Mesodermal cell (in vitro differentiated cells): ENCODE measurements around the gene POSTN.
"Not testable (repeated sequence)": the region's sequence is repeated elsewhere in the genome, so short reads cannot be mapped to it uniquely, and the experiment has no call there.

Experiments used
- H3K27ac ChIP-seq: 2 replicates; pipeline ENCODE4 v1.7.0; 2013; ENCODE audit warnings: mild to moderate bottlenecking, low read depth, low read length, moderate library complexity; ENCODE audit not compliant: severe bottlenecking
- H3K36me3 ChIP-seq: 2 replicates; pipeline ENCODE4 v1.7.1; 2013; ENCODE audit warnings: mild to moderate bottlenecking, low read length, moderate library complexity; ENCODE audit not compliant: control insufficient read depth, insufficient read depth
- H3K4me1 ChIP-seq: one replicate; pipeline ENCODE4 v1.7.1; 2013; ENCODE audit warnings: mild to moderate bottlenecking, low read length; ENCODE audit not compliant: insufficient read depth, control insufficient read depth, poor library complexity, severe bottlenecking
- H3K4me3 ChIP-seq: 2 replicates; pipeline ENCODE4 v1.7.0; 2013; ENCODE audit warnings: low read length, control low read depth, mild to moderate bottlenecking; ENCODE audit not compliant: insufficient read depth, poor library complexity, severe bottlenecking; ENCODE audit errors: extremely low read depth
- H3K9me3 ChIP-seq: 2 replicates; pipeline ENCODE4 v1.7.1; 2013; ENCODE audit warnings: mild to moderate bottlenecking, low read length, moderate library complexity; ENCODE audit not compliant: control insufficient read depth
- WGBS, 2 experiments: methylation state at CpG; one replicate each; pipeline ENCODE4 v1.1.5; 2013; ENCODE audit warnings: missing lambda C conversion rate in 2 of 2; ENCODE audit not compliant: insufficient coverage in 2 of 2; 5-methylcytosine and 5-hydroxymethylcytosine counted together

Gene POSTN

GRCh38 chr13:37596805-37597204, 1.8 kb downstream of the POSTN start:
- 88% methylated on average over 1 of the region's 3 CpGs; no CpG with 5 or more reads in 1 of the 2 experiments for WGBS, 2 experiments
- H3K4me1 ChIP-seq = peaks cover 8% of the 10 kb centered on the region
- H3K4me3 ChIP-seq = no peak overlapping the region
- no peak overlapping the region for H3K27ac ChIP-seq
- no peaks in the 10 kb centered on the region for H3K9me3 ChIP-seq
- no peaks in the 10 kb centered on the region for H3K36me3 ChIP-seq

DNA sequence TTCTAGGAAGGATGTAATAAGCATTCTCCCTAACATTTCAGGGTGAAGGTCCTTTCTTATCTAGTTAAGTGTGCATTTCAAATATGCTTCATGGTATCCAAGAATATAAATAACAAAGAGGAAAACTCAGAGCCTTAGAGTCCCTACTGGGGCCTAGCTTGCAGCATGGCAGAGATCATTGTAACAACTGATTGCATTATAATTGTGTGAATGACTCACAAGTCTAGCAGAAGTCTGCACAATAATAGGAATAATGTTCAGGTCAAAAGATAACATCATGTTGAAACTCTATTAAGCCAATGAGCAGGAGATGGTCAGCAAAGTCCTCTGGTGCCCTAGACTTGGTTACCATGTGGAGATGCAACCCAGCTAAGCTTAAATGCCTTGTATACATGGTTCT, 3.4 kb downstream of the POSTN start:
- no peaks in the 10 kb centered on the region for H3K9me3 ChIP-seq
- no peak overlapping the region for H3K27ac ChIP-seq
- H3K36me3 ChIP-seq = no peaks in the 10 kb centered on the region
- H3K4me1 ChIP-seq = peaks cover 3% of the 10 kb centered on the region
- no peak overlapping the region for H3K4me3 ChIP-seq

- H3K27ac ChIP-seq = no peak overlapping the region
- H3K9me3 ChIP-seq = no peaks in the 10 kb centered on the region
- no peak overlapping the region for H3K4me3 ChIP-seq
- peaks cover under 1% of the 10 kb centered on the region for H3K4me1 ChIP-seq
- WGBS, 2 experiments = 29 to 60% methylated on average over 1 of the region's 2 CpGs
- no peaks in the 10 kb centered on the region for H3K36me3 ChIP-seq
Observed at GRCh38 chr13:37594550-37594949, 4.0 kb downstream of the POSTN start.

DNA sequence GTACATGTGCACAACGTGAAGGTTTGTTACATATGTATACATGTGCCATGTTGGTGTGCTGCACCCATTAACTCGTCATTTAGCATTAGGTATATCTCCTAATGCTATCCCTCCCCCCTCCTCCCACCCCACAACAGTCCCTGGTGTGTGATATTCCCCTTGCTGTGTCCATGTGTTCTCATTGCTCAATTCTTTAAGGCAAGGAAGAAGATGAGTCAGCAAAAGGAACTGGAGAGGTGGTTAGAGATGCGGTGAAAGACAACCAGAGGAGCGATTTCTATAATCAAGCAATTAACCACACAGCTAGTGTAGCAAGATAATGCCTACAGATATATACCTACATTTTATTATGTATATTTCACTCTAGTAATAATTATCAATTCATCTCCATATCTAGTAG, 9.2 kb downstream of the POSTN start:
- H3K36me3 ChIP-seq, H3K4me3 ChIP-seq: not testable (repeated sequence)
- no CpG with 5 or more reads among the region's 4 CpGs for WGBS, 2 experiments

DNA sequence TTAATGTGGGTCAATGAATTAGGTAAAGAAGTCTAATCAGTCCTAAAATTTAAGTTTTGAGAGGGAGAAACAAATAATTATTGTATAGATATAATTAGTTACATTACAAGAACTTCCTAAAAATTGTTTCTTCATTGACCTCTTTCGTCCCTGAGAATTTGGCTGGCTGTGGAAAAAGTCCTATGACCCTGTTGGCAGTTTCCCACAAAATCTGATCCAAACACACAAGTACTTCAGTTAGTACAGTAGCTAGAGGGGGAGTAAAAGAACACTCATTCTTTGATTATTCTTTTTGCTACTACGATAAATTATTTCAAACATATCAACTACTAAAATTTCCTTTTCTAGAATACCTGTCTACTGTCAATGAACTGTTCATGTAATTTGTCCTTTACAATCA, 11.3 kb downstream of the POSTN start:
- H3K4me1 ChIP-seq = no peaks in the 10 kb centered on the region
- no peaks in the 10 kb centered on the region for H3K36me3 ChIP-seq
- no peak overlapping the region for H3K4me3 ChIP-seq
- no peak overlapping the region for H3K27ac ChIP-seq
- WGBS, 2 experiments = no CpG with 5 or more reads among the region's 2 CpGs
- H3K9me3 ChIP-seq = no peaks in the 10 kb centered on the region

More for the DNA sequence above, 9.2 kb downstream of the POSTN start:
- not testable (repeated sequence) for H3K4me1 ChIP-seq, H3K9me3 ChIP-seq, H3K27ac ChIP-seq

DNA sequence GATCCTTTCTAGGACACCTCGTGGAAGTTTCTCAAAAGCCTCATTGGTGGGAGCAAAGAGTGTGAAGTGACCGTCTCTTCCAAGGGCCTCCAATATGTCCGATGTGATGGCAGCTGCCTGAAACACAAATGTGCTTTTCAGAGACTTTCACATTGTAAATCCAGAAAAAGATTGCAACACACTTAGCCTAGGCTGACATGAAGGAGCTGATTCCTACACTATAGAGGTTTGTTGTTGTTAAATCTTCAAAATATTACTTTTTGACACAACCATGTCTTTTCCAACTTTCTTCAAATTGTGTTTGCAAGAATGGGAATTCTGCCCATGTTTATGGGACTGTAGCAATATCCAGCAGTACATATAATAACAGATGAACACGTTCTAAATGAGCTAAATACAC, 12.4 kb downstream of the POSTN start:
- H3K36me3 ChIP-seq = no peaks in the 10 kb centered on the region
- H3K27ac ChIP-seq = no peak overlapping the region
- no peaks in the 10 kb centered on the region for H3K4me1 ChIP-seq
- WGBS, 2 experiments = 90 to 97% methylated on average over 2 to 3 of the region's 4 CpGs
- H3K4me3 ChIP-seq = no peak overlapping the region
- H3K9me3 ChIP-seq = no peaks in the 10 kb centered on the region

DNA sequence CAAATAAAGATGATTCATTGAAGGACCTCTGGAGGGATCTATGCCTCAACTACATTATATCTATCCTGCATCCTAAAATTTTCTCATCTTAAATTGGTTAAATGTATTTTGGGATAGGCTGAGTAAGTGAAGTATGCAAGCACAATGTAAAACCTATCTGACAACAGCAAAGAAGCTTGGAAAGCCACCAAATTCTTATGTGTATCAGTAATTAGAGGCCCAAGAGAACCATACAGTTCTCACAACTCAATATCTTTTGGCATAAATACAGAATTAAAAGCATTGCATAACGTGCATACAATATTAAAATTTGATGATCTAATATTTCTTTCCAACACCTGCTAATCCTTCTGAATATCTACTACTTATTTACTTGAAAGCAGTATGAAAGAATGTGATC, 13.0 kb downstream of the POSTN start:
- no peak overlapping the region for H3K4me3 ChIP-seq
- no peaks in the 10 kb centered on the region for H3K36me3 ChIP-seq
- no peaks in the 10 kb centered on the region for H3K9me3 ChIP-seq
- H3K27ac ChIP-seq = no peak overlapping the region
- H3K4me1 ChIP-seq = no peaks in the 10 kb centered on the region
- WGBS, 2 experiments = no CpG with 5 or more reads among the region's 1 CpG

DNA sequence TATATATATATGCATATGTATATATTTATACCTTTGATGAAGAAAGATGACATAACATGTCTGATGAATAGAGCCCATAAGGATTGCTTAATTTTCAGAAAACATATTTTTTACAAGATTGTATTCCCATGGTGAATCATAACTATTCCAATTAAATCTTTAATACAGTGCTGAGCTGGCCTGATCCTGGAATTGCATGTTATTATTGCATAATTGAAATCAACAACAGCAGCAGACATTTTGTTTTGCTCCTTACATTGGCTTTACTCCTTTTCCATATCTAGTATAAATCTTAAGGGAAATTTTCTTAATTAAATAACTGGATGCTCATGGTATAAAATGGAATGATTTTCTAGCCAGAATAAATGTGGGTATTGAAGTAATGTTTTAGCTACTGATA, 22.0 kb downstream of the POSTN start:
- Histone ChIP-seq H3K36me3 (no peaks in the 10 kb centered on the region), H3K9me3 (no peaks in the 10 kb centered on the region), H3K4me1 (no peaks in the 10 kb centered on the region), H3K4me3 (no peak overlapping the region), H3K27ac (no peak overlapping the region)

DNA sequence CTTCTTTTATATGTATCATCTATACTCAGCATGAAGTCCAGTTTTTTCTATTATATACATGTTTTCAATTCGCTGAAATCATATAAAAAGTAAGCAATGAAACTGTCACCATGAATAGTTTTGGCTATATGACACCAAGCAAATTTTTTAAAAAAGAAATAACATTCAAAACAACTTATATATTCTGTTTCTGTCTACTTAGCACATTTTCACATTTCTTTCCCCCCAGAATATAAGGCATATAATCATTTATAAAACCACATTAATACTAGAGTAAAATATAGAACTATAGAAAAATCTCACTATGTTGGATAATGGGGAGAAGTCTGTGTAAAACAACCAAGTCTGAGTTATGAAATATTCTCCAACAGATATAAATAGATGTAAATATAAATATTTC, 33.1 kb downstream of the POSTN start:
- Histone ChIP-seq H3K36me3 (no peaks in the 10 kb centered on the region), H3K4me3 (no peak overlapping the region), H3K9me3 (no peaks in the 10 kb centered on the region), H3K27ac (no peak overlapping the region), H3K4me1 (no peaks in the 10 kb centered on the region)
- no CpG with 5 or more reads among the region's 1 CpG for WGBS, 2 experiments

GRCh38 chr13:37561031-37561430, 37.5 kb downstream of the POSTN start:
- Histone ChIP-seq H3K27ac (no peak overlapping the region), H3K9me3 (peaks cover 7% of the 10 kb centered on the region), H3K4me1 (no peaks in the 10 kb centered on the region), H3K4me3 (no peak overlapping the region), H3K36me3 (no peaks in the 10 kb centered on the region)
- 100% methylated on average over 1 of the region's 2 CpGs for WGBS, 2 experiments

DNA sequence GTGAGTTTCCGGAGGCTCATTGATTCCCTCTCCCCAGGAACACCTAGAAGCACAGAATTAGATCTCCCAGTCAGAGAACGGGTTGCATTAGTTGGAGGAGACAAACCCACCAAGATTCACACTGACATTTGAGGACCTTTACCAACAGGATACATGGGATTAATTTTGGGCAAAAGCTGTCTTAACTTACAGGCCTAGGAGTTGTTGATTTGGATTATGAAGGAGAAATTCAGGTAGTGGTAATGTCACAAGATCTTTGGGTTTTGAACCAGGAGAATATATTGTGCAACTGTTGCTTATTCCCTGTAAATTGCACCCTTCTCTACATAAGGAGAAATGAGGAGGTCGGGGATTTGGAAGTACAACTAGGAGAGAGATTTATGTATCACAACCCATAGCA, 38.0 kb downstream of the POSTN start:
- Histone ChIP-seq H3K27ac (no peak overlapping the region), H3K4me1 (no peaks in the 10 kb centered on the region), H3K9me3 (peaks cover 7% of the 10 kb centered on the region), H3K36me3 (no peaks in the 10 kb centered on the region), H3K4me3 (no peak overlapping the region)
- WGBS, 2 experiments = 100% methylated on average over 2 of the region's 3 CpGs; no CpG with 5 or more reads in 1 of the 2 experiments

DNA sequence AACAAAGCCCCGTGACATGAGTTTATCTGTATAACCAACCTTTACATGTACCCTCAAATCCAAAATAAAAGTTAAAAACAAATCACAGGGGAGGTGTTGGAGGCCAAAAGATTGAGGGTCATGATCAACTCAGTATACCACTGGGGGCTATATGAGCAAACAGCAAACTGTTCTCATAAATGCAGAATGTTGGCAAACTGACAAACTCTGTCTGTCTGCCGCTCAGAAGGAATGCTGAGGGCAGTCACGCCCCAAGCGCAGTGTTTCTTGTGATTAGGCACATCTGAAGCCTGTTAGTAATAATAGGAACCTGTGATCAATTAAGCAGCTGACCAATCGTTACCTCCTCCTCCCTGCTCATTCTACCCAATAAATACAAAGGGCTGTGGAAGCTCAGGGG, 39.8 kb downstream of the POSTN start:
- not testable (repeated sequence) for H3K9me3 ChIP-seq, H3K4me3 ChIP-seq, H3K36me3 ChIP-seq, H3K27ac ChIP-seq, H3K4me1 ChIP-seq
- 100% methylated on average over 1 to 2 of the region's 5 CpGs for WGBS, 2 experiments
